GM10847 (cell line): ENCODE data around the gene MLLT10.
A peak's percentile ranks its signal among the peaks of the same experiment; 100 is the strongest.

Experiments used
- POLR2A ChIP-seq: IDR thresholded peaks from 2 replicates; pipeline ENCODE4 v1.6.1; 2011; ENCODE audit not compliant: insufficient read length; ENCODE audit errors: extremely low read depth

The MLLT10 gene

GRCh38 chr10:21533467-21534279, at the start of gene MLLT10:
Gene MLLT10 (plus strand): TSS chr10:21534232. CDS start chr10:21534645, 413 bp downstream.
- peak; percentile 88 for TF ChIP-seq POLR2A

GRCh38 chr10:21487416-21488180, 46.4 kb upstream of the MLLT10 start:
- no peak for TF ChIP-seq POLR2A

- no peak for TF ChIP-seq POLR2A
Measured at GRCh38 chr10:21488246-21488956, 45.6 kb upstream of the MLLT10 start.

GRCh38 chr10:21488957-21489446, 45.0 kb upstream of the MLLT10 start:
- no peak for TF ChIP-seq POLR2A

DNA sequence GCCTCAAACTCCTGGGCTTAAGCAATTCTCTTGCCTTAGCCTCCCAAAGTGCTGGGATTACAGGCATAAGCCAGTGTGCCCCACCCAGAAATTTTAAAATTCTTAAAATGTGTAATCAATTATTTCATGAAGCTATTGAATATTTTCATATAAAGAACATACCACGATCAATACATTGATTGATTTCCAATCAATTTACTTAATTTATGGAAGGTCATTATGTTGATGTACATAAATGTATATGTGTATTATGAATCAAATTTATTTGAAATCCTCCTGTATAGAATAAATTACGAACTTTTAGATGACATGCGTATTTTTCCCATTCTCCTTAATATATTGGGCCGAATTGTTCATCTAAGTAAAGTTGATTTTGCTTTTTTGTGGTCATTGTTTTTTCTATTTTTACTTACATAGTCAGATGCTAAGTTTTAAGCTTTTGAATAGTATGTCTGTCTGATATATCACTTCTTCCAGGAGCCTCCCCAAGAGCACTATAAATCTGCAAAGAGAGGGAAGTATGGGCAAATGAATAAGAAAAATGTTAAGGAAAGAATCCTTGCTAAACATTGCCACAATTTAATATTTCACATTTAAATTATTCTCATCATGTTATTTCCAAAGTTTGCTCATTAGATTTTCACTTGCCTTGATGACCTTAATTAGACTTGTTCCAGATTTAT, 43.9 kb upstream of the MLLT10 start:
- no peak for TF ChIP-seq POLR2A

GRCh38 chr10:21490711-21491105, 43.3 kb upstream of the MLLT10 start:
- TF ChIP-seq POLR2A: no peak

GRCh38 chr10:21492421-21492820, 41.6 kb upstream of the MLLT10 start:
- no peak for TF ChIP-seq POLR2A

DNA sequence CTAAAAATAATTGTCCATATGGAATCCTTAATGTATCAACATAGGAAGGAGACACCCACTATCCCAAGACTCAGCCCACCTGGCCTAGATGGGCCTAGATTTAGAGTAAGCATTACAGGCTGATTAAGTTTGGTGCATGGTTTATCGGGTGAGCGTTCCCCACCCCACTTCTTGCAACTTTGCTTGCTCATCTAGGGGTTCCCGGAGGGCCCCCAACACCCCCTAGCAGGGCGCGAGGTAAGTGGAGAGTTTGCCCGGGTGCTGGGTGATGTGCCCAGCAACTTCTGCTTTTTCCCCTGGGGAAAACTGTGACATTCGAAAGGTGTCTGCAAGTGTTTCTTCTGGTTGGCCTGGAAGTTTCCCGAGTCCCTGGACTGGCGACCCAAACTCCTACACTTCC, 40.2 kb upstream of the MLLT10 start:
- no peak for TF ChIP-seq POLR2A

DNA sequence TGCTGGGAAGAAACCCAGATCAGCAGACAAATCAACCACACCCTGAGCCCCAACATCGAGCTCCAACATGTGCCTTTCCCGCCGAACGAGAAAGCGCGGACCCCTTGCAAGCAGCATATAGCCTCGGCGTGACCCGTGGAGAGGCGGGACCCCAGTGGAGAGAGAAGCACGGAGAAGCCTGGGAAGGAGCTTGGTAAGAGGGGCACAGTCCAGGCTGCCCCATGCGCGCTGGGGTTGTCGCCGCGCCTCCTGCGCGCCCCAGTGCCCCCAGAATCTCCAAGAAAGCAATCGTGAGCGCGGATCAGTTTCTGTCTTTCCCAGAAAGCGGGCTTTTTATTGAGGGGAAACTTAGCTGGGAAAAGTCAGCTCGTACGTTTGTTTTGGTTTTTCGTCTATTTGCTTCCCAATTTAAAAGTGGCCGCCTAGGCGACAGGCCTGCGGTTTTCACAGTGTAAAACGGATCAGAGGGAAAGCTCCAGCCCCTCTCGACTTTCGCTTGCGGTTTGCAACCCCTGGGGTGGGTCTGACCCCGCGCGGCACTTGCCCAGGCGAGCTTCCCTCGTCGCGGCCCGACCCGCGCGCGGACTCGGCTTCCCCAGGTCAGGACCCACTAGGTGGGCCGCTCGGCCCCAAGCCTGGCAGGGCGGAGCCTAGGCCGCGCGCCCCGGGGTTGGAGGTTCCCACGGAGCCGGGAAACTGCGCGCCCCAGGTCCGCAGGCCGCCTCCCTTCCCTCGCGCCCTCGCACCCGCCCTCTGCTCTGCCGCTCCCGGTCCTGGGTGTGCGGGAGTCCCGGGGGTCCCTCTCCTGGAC, 39.6 kb upstream of the MLLT10 start:
- no peak for TF ChIP-seq POLR2A

- TF ChIP-seq POLR2A: no peak
Measured at GRCh38 chr10:21495002-21495751, 38.9 kb upstream of the MLLT10 start.

- TF ChIP-seq POLR2A: no peak
Measured at GRCh38 chr10:21495752-21496342, 38.2 kb upstream of the MLLT10 start.

DNA sequence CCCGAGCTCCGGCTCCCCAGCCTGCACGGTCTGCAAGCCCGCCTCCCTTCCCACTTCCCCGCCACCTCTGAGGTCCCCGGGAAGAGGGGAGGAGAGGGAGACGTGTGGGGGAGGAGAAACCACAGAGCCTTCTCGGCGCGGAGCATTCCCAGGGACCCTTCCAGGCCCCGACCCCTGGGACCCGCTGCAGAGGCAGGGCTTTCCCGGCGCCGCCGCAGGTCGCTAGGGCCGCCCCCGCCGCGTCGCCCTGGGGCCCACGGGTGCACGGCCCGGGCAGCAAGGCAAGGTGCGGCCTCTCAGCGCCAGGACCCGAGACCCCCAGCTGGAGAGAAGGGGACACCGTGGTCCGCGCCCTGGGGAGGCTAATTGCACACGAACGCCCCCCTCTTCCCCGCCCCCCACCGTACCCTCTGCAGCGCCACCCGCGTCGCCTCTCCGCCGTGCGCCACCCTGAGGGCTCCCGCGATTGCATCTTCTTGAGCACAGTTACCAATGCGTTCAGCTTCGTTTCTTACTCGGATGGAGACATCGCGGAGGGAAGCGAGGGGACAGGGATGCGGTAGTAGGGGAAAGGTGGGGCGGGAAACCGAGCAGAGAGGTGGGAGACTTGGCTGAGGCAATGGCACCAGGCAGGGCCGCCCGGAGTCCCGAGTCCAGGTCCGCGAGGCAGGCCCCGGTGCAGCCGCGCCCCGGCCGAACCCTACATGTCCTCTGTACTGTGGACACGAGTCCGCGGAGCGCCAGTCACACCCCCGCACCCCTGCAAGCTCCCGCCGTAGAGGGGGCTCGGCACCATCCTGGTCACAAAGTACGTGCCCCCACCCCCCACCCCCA, 37.5 kb upstream of the MLLT10 start:
- no peak for TF ChIP-seq POLR2A
